ENCODE measurements around the gene CDYL2. TPM values are rescaled to one million over a fixed set of nuclear protein-coding genes. Genes with fewer than 3 reads are reported as not detected.

Gene CDYL2
- total and polyA plus RNA-seq, 8 donors: 0.60 to 7.3 (median 1.7) TPM

DNA sequence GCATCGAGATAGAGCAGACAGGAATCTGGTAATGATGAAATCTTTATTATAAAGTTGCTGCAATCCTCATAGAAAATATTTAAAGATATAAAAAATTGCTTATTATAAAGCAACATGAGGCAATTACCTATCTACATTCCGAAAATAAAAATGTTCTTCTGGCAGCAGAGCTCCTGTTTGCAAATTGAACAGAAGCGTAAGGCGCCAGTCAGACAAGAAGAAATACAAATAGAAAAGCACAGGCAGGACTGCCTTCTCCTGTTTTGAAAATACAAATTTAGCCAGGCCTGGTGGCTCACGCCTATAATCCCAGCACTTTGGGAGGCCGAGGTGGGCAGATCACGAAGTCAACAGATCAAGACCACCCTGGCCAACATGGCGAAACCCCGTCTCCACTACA, 95.6 kb downstream of the CDYL2 start:
- no peak for TF ChIP-seq POLR2A (IDR thresholded peaks at IDR 0.05)
- TF ChIP-seq, protein P1, sequence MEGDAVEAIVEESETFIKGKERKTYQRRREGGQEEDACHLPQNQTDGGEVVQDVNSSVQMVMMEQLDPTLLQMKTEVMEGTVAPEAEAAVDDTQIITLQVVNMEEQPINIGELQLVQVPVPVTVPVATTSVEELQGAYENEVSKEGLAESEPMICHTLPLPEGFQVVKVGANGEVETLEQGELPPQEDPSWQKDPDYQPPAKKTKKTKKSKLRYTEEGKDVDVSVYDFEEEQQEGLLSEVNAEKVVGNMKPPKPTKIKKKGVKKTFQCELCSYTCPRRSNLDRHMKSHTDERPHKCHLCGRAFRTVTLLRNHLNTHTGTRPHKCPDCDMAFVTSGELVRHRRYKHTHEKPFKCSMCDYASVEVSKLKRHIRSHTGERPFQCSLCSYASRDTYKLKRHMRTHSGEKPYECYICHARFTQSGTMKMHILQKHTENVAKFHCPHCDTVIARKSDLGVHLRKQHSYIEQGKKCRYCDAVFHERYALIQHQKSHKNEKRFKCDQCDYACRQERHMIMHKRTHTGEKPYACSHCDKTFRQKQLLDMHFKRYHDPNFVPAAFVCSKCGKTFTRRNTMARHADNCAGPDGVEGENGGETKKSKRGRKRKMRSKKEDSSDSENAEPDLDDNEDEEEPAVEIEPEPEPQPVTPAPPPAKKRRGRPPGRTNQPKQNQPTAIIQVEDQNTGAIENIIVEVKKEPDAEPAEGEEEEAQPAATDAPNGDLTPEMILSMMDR (IDR thresholded peaks at IDR 0.05): no peak
- TF ChIP-seq POLR2AphosphoS5 (IDR thresholded peaks at IDR 0.05): no peak
- no peak for TF ChIP-seq EP300 (IDR thresholded peaks at IDR 0.05)
- H3K36me3 ChIP-seq: no peaks in the 10 kb centered on the region
- H3K27ac ChIP-seq: no peak overlapping the region
- H3K4me1 ChIP-seq: no peaks in the 10 kb centered on the region
- no peak overlapping the region for H3K4me3 ChIP-seq
- peaks cover 0 to 6% (median 0%) of the 10 kb centered on the region in 4 donors for H3K9me3 ChIP-seq
- 78 to 94% (median 92%) methylated on average over 9 of the region's 9 CpGs for WGBS, 5 donors
- no peaks in the 10 kb centered on the region for H3K27me3 ChIP-seq
- no peak for DNase-seq
- intact Hi-C loops (cut with DNase I; ENCODE audit: low total_unique reads): no loop called here

DNA sequence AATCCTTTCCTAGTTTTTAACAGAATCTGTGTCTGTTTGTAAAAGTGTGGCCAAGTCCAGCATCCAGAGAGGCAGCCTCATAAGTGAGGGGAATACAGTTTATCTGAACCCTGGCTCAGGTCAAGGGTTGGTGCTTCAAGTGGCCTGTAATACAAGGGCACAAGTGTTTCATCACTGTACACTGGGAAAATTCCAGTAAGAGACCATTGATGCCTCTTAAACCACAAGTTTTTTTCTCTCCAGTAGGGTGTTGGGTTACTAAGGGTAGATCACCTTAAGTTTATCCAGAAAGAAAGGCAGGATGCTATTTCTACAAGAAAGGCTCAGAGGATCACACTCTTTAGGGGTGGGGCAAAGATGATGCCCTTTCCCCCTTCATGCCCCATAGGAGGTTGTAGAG, 96.7 kb downstream of the CDYL2 start:
- Histone ChIP-seq H3K9me3 (no peaks in the 10 kb centered on the region), H3K4me1 (peaks cover 0 to 8% (median 0%) of the 10 kb centered on the region in 4 donors), H3K36me3 (no peaks in the 10 kb centered on the region), H3K4me3 (no peak overlapping the region), H3K27me3 (no peaks in the 10 kb centered on the region), H3K27ac (no peak overlapping the region)
- intact Hi-C loops (cut with DNase I; ENCODE audit: low total_unique reads): no loop called here
- DNase-seq: no peak
- no peak for TF ChIP-seq POLR2A (IDR thresholded peaks at IDR 0.05)
- no peak for TF ChIP-seq POLR2AphosphoS5 (IDR thresholded peaks at IDR 0.05)
- no peak for TF ChIP-seq EP300 (IDR thresholded peaks at IDR 0.05)
- TF ChIP-seq, protein P1 (IDR thresholded peaks at IDR 0.05): no peak

DNA sequence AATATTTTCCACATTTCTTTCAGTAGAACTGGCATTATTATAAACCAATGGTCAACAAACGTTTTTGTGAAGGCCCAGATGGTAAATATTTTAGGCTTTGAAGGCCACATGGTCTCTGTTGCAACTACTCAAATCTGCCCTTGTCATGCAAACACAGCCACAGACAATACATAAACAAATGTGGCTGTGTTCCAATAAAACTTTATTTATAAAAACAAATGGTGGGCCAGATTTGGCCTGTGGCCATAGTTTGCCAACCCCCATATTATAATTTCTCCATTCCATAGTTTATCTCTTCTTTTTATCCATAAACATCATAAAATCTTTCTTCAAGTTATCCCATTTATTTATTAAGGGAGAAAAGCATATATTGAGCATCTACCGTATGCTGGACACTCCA, 98.8 kb downstream of the CDYL2 start:
- H3K36me3 ChIP-seq: no peaks in the 10 kb centered on the region
- no peak overlapping the region for H3K4me3 ChIP-seq
- no peak for TF ChIP-seq POLR2AphosphoS5 (IDR thresholded peaks at IDR 0.05)
- 79 to 90% (median 84%) methylated on average over 2 of the region's 2 CpGs for WGBS, 5 donors
- H3K4me1 ChIP-seq: peaks cover 0 to 14% (median 0%) of the 10 kb centered on the region in 4 donors
- DNase-seq: no peak
- intact Hi-C loops (cut with DNase I; ENCODE audit: low total_unique reads): no loop called here
- no peaks in the 10 kb centered on the region for H3K27me3 ChIP-seq
- no peaks in the 10 kb centered on the region for H3K9me3 ChIP-seq
- H3K27ac ChIP-seq: no peak overlapping the region

GRCh38 chr16:80704751-80705505, 99.5 kb downstream of the CDYL2 start:
- Histone ChIP-seq H3K9me3 (no peaks in the 10 kb centered on the region), H3K4me1 (peaks cover 0 to 14% (median 0%) of the 10 kb centered on the region in 4 donors), H3K27ac (no peak overlapping the region), H3K36me3 (no peaks in the 10 kb centered on the region), H3K27me3 (no peaks in the 10 kb centered on the region), H3K4me3 (no peak overlapping the region)
- DNase-seq: no peak
- 91 to 96% (median 93%) methylated on average over 9 of the region's 9 CpGs for WGBS, 5 donors
- intact Hi-C loops (cut with DNase I; ENCODE audit: low total_unique reads): no loop called here
- TF ChIP-seq POLR2A (IDR thresholded peaks at IDR 0.05): no peak
- TF ChIP-seq, protein P1 (IDR thresholded peaks at IDR 0.05): no peak
- TF ChIP-seq POLR2AphosphoS5 (IDR thresholded peaks at IDR 0.05): no peak
- TF ChIP-seq EP300 (IDR thresholded peaks at IDR 0.05): no peak

Measured in stomach (tissue), 9 donors.